NT2/D1 (cell line): ENCODE data around the gene DNAH17.

ENCODE experiments used
- SUZ12 ChIP-seq: IDR thresholded peaks from 2 replicates; pipeline ENCODE4 v1.6.1; 2011; ENCODE audit not compliant: insufficient read length, insufficient read depth; ENCODE audit errors: extremely low read depth
- YY1 ChIP-seq: IDR thresholded peaks from 2 replicates; pipeline ENCODE4 v1.6.1; 2011; ENCODE audit not compliant: insufficient read length, insufficient read depth
- ZNF274 ChIP-seq: IDR thresholded peaks from 2 replicates; pipeline ENCODE4 v1.6.1; 2011; ENCODE audit warnings: mild to moderate bottlenecking, low read depth, low read length

DNA sequence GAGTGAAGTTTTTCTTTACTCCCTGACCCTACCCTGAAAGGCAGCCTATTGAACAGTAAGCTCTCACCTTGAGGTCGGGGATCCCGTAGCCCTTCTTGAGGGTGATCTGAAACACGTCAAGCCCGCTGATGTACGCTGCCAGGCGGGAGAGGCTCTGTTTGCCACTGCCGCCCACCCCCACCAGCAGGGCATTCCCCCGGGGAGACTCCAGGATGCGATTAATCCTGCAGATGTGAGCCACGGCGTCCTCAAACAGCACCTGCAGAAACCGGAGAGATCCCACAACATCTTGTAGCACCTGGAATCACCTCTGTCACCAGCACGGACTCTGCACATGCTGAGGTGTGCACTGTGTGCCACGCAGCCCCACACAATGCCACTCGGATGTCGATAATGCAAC is 102.0 kb downstream of the DNAH17 start:
- TF ChIP-seq SUZ12 (no peak), YY1 (no peak), ZNF274 (no peak)
